Measurements from ENCODE around the gene SLCO2B1.

Gene SLCO2B1

DNA sequence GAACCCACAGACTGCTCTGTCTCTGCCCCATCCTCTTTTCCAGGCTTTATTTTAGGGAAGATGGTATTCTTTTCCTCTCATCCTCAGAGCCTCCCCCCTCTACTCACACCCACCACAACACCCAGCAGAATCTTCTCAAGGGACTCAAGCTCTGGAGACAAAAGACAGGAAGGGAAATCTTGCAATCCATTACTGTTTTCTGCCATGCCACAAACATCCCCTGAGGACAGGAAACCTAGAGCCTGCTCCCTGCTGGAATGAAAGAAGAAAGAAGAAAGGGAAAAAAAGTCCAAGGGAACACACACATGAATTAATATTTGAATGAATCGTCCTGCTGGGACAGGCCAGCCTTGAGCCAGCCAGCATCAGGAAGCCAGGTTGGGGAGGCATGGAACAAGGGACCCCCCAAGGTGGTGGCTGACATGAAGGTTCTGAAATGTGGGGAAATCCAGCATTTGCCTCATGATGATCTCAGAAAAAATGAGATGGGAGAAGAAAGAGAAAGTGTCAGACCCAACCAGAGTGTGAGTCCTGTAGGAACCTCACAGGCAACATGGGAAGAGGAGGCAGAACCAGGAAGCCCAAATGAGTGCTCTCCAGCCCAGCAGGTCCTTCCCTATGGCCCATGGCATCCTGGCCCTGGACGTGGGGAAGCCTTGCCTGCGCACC lies 34.0 kb downstream of the SLCO2B1 start:
- intact Hi-C loops (cut with DNase I) = no loop called here
- no peak for DNase-seq

DNA sequence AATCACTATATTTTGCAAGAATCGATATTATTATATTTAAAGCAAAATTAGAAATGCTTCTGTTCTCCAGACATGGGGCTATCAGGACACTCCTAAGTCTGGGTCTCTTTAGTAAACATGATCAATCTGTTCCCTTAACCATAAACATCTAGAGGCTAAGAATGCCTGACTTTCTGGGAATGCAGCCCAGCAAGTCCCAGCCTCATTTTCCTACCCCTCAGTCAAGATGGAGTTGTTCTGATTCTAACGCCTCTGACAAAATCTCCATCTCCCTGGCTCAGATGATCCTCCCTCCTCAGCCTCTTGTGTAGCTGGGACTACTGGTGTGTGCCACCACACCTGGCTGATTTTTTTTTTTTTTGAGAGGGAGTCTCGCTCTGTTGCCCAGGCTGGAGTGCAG lies 35.0 kb downstream of the SLCO2B1 start:
- DNase-seq = no peak
- intact Hi-C loops (cut with DNase I) = no loop called here

DNA sequence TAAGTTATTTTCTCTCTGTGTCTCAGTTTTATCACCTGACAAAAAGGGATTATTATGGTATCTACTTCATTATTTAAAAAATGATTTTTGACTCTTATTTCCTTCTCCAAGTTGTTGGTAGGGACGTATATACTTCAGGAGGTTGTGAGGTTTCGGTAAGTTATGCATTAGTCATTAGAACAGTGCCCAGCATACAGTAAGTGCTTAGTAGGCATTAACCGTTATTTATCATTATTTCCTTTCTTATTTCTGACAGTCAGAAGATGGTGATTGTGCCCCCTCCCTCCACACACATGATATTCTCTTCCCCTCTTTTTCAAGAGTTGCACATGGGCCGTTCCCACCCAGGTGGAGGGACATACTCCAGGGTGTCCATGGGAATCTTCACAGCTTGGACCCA lies 36.1 kb downstream of the SLCO2B1 start:
- intact Hi-C loops (cut with DNase I) = no loop called here
- no peak for DNase-seq

DNA sequence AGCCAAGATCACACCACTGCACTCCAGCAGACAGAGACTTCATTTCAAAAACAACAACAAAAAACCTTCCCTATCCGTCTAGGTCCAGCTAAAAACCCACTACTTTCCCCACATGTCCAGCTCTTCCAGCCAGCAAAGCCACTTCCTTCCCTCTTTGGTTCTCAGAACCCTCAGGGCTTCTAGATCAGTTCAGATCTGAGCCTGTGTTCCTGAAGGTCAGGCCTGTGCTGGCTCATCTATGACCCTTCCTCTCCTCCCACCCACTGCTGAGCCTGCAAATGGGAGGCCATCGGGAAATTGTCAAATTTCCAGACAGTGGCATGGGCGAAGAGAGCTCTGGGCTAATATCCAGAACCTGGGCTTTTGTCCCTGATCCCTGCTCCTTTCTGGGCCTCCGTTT lies 37.8 kb downstream of the SLCO2B1 start:
- intact Hi-C loops (cut with DNase I) = no loop called here
- peak in 2 of 42 donors; percentile 15 to 23 for DNase-seq

DNA sequence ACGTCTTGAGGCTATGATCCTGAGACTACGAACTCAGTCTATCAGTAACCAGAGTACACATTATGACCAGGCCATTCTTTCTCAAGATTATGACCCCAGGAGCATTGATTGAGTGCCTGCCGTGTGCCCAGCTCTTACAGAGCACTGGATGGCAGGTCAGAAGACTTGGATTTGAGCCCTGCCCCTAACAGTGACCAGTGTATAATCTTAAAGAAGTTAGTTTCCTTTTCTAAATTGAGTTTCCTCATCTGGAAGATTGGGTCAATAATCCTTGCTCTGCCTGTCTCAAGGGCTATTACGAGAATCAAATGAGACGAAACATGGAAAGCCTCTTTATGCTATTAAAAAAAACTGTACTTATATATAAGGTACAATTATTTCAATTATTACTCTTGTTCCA lies 38.2 kb downstream of the SLCO2B1 start:
- intact Hi-C loops (cut with DNase I) = no loop called here
- DNase-seq = no peak

DNA sequence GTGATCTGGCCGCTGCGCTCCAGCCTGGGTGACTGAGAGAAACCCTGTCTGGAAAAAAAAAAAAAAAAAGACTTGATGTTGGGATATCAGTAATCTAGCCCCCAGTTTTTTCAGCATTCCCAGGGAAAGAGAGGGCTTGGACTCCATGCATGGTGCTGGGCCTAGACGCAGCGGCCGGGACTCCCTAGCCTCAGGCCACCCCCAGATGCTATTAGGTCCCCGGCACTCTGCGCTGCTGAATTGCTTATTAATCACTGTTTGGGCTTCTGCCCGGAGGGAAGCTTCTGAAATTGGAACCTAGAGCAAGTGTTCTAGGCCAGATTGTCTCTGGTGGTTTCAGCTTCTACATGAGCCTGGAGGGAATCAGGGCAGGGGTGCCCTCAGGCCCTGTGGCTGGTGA lies 39.0 kb downstream of the SLCO2B1 start:
- DNase-seq = no peak
- intact Hi-C loops (cut with DNase I) = no loop called here

DNA sequence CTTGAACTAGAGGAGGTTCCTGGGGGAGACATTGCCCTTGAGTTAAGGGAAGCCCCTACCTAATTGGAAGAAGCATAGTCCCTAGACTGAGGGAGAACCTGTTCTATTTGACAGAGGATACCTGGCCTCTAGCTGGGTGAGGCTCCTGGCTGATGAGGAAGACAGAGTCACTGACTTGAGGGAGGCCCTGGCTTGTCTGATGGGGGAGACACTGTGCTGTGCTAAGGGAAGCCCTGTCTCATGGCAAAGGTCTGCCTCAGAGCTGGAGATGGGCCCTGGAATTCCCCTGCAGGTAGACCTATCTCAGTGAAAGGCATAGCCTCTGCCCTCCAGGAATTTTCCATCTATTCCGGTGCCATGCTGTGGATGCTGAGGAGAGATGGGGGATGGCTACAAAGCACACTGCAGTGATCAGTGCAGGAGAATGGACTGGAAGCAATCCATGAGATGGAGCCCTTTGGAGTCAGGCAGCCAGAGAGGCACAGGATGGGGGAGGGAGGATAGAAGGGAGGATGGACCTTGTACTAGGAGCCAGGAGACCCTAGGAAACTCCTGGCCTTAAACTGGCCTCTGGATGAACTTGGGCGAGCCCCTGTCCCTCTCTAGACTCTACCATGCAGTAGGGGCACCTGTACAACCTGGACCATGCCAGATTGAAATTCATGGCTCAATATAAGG lies 39.9 kb downstream of the SLCO2B1 start:
- no peak for DNase-seq
- intact Hi-C loops (cut with DNase I) = no loop called here

DNA sequence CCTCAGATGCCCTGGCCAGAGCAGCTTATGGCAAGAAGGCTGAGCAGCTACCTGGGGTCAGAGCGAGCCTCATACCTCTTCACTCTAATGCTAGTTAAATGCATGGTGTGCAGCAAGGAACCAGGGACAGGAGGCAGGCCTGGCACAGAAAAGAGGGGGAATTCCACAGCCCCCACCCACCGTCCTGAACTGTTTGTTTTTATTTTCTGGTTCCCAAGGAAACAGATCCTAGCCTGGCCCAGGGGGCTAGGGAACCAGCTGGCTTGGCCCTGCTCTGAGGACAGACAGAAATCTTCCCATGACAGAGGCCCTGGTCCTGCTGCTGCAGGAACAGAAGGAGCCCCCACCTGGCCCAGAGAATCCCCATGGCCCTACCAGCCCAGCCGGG lies 40.4 kb downstream of the SLCO2B1 start:
- peak in 1 of 42 donors; percentile 7 for DNase-seq
- intact Hi-C loops (cut with DNase I) = no loop called here

DNA sequence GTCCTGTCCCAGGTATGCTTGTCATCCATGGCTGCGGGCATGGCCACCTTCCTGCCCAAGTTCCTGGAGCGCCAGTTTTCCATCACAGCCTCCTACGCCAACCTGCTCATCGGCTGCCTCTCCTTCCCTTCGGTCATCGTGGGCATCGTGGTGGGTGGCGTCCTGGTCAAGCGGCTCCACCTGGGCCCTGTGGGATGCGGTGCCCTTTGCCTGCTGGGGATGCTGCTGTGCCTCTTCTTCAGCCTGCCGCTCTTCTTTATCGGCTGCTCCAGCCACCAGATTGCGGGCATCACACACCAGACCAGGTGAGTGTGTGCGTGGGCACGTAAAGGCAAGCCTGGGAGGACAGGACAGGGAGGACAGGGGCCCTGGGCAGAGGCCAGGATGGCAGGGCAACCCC lies 42.4 kb downstream of the SLCO2B1 start:
- peak in 1 of 42 donors; percentile 23 for DNase-seq
- intact Hi-C loops (cut with DNase I) = no loop called here

DNA sequence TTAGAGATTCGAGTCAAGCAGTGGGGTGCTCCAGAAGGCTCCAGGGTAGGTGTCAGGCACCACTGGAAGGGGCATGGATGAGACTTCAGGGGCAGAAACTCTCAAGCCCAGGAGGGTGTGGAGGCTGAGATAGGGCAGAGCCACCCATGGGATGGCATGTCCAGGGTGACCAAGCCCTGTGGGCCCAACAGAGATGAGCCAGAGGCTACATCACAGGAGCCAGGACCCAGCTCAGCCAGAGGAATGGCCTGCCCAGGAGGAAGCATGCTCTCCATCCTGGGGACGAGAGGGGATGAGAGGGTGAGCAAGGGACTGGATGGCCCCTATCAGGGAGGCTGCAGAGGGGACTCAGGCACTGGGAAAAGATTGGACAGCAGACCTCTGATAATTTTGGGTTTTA lies 42.8 kb downstream of the SLCO2B1 start:
- intact Hi-C loops (cut with DNase I) = no loop called here
- no peak for DNase-seq

DNA sequence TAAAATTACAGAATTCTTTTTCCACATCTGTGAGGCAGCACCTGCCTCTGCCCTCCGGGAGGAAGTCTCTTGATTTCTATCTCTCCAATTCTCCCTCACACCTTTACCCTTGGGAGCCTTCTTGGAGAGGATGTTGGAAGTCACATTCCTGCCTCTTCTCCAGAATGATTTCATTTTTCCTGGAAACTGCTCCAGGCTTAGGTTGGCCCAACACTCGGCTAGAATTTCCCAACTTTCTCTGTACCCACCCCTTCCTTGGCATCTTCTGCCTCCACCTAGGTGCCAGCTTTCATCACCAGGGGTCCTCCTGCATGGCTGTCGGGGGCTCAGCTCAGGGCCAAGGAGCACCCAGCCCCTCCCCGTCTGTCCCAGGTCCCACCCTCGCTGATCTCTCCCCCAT lies 43.2 kb downstream of the SLCO2B1 start:
- DNase-seq = no peak
- intact Hi-C loops (cut with DNase I) = no loop called here

DNA sequence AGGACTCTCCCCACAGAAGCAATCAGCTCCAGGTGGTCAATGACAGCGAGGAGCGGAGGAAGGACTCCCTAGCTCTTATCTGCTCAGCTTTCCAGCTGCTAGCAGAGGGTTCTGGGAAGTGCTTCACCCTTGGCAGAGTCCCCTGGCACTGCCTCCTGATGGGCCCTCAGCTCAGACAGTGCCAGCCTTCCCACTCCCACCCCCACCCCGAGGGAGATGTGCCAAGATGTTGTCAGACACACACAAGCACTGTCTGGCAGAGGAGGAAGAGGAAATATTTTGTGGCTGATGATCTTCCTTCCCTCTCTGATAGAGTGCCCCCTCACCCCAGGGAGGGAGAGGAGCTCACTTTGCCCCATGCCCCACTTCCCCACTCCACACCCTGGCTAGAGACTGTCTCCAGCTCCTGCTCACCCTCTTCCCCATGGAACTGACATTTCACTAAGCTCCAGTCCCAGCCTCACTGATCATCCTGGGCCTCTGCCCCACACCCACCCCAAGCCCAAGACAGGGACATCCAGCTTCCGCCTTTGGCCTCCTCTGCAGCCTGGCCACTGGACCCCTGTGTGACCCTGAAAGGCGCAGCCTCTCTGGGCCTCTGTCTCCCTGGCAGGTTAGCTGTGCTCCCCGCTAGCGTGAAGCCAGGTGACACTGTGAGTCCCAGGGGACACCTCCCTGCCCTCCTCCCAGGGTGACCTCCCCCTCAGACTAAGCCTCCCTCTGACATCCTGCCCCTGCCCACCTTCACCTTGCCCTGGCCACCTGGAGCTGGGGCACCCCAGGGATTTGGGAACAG lies 44.5 kb downstream of the SLCO2B1 start:
- intact Hi-C loops (cut with DNase I) = no loop called here
- DNase-seq = peak; percentile 31 to 84 (median 61)

DNA sequence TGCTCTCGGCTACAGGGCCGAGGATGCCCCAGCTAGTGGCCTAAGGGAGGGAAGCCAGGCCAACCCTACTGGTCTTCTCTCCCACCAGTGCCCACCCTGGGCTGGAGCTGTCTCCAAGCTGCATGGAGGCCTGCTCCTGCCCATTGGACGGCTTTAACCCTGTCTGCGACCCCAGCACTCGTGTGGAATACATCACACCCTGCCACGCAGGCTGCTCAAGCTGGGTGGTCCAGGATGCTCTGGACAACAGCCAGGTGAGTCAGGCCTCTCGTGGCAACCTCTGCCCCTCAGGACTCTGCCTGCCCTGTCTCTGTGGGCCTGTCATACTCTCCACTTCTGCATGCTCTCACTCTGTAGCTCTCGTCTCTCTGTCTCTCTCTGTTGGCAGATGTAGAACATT lies 45.5 kb downstream of the SLCO2B1 start:
- DNase-seq = peak in 1 of 42 donors; percentile 21
- intact Hi-C loops (cut with DNase I) = no loop called here

DNA sequence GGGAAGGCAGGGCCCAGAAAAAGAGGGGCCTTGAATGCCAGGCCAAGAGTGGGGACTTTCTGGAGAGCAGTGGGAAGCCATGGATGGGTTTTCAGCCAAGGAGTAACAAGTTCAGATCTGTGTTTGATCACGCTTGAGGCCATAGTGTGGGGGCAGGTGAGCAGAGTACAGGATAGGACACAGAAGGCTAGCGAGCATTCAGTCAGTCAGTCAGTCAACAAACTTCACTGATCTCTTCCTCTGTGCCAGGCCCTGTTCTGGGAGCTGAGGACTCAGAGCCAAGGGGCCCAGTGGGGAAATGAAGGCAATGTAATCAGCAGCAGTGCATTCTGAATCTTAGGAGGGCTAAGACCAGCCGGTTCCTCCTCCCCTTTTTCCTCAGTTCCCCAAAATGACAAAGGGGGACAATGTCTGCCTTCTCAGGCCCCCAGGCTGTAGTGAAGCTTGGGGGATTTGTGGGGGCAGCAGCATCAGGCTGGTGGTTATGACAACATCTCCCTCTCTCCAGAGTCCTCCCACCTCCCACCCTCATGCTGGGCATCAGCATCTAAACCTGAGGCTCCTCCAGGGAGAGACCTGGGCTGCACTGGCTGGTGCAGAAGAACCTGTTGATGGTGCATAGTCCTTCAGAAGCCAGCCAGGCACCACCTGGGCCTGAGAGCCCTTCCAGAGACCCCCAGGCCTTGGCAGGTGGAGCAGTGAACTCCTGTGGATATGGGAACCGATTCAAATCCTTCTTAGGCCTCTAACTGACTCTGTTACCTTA lies 46.8 kb downstream of the SLCO2B1 start:
- no peak for DNase-seq
- intact Hi-C loops (cut with DNase I) = no loop called here

DNA sequence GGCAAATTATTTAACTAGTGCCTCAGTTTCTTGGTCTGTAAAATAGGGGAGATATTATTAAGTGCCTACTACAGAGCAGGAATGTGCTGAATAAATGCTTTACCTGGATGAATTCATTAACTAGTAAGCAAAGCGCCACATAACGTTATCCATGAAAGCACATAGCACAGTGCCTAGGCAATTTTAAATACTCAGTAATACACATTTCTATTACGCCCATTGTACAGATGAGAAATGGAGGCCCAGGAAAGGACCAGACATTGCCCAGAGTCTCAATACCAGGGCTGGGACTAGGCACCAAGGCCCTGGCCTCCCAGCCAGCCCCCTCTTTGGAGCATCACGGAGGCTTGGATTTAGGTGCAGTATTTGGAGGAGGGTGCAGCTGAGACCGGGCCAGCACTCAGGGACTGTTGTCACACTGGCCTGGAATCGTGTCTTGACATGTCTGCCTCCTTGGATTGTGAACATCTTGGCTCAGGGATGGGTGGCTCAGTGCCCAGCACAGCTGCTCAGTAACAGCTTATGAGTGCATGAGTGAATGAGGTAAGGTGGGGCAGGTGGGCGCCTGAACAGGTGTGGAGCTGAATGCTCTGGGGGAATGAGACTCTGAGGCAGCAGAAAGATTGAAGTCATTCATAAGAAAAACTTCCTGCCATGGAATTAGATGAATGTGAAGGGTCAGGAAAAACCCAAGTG lies 47.5 kb downstream of the SLCO2B1 start:
- no peak for DNase-seq
- intact Hi-C loops (cut with DNase I) = no loop called here

DNA sequence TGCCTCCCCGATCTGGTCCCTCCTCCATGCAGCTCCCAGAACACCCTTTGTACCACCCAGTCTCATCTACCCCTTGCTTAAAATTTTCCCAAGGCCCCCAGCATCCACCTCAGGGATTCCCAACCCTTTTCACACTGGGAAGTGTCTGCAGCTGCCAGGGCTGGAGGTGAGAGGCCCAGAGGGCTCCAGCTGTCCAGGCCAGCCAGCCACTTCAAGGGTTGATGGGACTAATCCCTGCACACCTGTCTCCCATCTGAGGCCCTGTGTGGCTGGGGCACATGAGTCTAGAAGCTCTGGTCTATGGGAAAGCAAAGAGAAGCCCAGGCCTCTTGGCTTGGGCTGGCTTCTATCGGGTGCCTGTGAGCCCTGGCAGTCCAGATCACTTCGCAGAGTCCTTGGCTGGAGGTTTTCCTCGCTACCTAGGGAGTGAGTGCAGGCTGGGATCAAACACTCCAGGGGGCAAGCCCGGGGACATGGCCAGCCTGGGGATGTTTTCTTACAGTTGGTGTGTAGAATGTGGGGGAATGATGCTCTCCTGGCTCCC lies 48.6 kb downstream of the SLCO2B1 start:
- DNase-seq = no peak
- intact Hi-C loops (cut with DNase I) = no loop called here

DNA sequence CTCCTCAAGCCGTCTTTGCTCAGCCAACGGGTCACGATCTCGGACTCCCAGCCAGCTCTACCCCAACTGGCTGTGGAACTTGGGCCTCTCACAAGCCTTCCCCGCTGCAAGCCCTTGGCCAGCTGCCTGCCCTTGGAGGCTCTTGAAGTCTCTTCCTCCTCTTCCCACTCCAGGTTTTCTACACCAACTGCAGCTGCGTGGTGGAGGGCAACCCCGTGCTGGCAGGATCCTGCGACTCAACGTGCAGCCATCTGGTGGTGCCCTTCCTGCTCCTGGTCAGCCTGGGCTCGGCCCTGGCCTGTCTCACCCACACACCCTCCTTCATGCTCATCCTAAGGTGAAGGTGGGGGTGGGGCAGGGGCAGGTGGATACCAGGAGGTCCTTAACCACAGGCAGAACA lies 49.1 kb downstream of the SLCO2B1 start:
- DNase-seq = peak in 10 of 42 donors; percentile 14 to 48 (median 33)
- intact Hi-C loops (cut with DNase I) = no loop called here

DNA sequence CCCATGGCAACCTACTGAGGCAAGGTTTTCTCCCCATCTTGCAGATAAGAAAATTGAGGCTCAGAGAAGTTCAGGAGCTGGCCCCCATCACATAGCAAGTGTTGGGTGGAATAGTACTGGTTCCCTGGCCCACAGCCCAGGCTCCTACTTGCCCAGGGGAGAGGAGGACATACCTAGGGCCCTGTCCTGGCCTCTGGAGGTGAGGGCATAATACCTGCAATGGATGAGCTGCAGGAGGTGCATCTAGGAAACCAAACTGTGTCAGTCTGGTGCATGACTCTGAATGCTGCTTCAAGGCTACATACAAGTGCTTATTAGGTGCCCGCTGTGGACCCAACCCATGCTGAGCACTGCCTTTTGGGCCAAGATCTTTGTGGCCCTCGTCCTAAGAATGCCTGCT lies 49.6 kb downstream of the SLCO2B1 start:
- intact Hi-C loops (cut with DNase I) = no loop called here
- no peak for DNase-seq

DNA sequence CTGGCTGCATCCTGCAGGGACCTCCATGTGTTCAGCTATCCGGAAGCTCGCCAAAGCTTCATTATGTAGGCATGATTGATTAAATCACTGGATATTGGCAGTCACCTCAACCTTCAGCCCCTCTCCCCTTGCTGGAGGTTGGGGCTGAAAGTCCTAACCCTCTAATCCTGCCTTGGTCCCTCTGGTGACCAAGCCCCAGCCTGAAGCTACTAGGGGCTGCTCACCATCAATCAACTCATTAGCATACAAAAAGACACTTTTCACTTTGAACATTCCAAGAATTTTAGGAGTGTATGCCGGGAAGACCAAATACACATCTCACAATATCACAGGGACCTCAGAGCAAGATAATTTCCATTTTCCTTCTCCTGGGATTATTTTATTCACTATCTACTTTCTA lies 50.9 kb downstream of the SLCO2B1 start:
- intact Hi-C loops (cut with DNase I) = no loop called here
- no peak for DNase-seq

Data from head of caudate nucleus (tissue), 42 donors.